ENCODE results near the gene MYLK. TPM values are rescaled to one million over a fixed set of nuclear protein-coding genes. Genes with fewer than 3 reads are reported as not detected.

Gene MYLK
- total RNA-seq, 2 donors from 2014 or later = 99.0 to 240 TPM

DNA sequence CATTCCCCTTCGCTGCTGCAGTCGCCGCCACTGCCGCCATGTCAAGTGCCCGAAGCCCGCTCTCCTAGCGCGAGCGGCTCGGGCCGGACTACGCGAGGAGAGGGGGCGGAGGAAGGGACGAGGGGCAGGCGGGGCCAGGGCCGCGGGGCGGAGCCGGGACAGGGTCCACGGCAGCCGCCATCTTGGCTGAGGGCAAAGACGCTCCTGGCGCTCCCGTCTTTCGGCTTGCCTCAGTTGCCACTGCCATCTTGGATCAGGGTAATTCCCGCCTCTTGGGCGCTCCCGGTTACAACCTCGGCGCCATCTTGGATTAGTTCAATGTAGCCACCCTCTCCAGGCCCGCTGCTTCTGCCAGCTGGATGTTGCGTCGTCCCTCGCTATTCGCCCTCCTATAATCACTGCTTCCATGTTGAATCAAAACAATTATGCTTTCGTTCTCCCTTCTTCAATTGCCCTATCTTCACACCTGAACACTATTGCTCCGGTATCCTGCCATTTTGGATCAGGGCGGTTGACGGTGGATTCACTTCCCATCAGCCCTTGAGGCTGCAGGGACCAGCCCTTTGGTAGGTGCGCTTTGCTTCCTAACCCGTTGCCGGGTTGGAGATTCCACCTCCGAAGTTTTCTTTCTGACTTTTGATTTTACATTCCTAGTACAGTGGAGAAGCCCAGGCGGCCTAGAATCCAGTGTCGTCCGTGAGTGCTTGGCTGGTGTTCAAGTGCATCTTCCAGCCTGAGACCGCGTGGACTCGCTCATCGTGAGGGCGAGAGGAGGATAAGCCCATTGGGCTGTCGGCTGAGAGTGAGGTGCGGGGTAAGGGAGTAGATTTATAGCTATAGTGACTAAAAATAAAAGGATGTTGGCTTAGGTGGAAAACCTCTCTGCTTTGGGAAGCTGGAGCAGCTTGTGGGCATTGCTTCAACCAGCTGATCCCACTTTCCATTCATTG, 298.9 kb downstream of the MYLK start, which contains the start of gene HACD2:
HACD2 (minus strand) TSS at position 66 of the 950 bp plus-strand sequence; CDS start at position 40, 26 bp downstream.
- intact Hi-C loops (cut with DNase I, micrococcal nuclease) = no loop called here
- peak; percentile 97 for DNase-seq
- ATAC-seq = peak; percentile 89

DNA sequence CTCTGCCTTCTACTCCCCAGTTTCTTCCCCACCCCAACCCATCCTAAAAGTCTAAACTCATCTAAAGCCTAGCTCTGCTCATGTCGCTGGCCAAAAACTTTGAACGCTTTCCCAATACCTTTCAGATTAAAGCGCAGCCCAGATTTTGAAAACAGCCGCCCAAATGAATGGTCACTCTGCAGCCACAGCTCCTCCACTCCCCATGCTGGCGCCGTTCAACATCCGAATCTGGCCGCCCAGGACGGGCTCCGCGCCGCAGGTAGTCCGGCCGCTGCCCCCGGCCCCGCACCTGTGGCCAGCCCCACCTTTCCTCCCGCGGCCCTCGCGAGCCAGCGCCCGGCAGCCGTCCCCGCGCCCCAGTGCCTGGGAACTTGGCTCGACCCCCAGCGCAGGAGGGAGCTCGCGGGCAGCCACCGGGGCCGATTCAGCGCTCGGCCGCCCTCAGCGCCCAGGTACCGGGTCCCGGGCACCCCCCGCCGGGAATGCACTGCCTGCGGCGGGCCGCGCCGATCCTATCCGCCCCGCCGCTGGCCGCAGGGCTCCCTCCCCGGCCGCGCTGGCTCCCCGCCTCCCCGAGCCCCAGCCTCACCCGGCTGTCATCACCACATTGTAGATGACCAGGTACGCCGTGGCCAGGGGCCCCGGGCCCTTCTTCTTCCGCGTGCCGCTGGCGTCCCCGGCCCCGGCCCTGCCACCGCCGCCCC, 299.7 kb downstream of the MYLK start:
- ATAC-seq = peak; percentile 46
- DNase-seq = peak; percentile 38 to 71
- intact Hi-C loops (cut with DNase I, micrococcal nuclease) = no loop called here

- intact Hi-C loops (cut with DNase I, micrococcal nuclease) = no loop called here
- ATAC-seq = no peak
- no peak for DNase-seq
Observed at GRCh38 chr3:123583561-123583960, 300.6 kb downstream of the MYLK start.

- ATAC-seq (peak; percentile 19), DNase-seq (no peak)
- intact Hi-C loops (cut with DNase I, micrococcal nuclease) = no loop called here
Observed at GRCh38 chr3:123582315-123582714, 301.8 kb downstream of the MYLK start.

DNA sequence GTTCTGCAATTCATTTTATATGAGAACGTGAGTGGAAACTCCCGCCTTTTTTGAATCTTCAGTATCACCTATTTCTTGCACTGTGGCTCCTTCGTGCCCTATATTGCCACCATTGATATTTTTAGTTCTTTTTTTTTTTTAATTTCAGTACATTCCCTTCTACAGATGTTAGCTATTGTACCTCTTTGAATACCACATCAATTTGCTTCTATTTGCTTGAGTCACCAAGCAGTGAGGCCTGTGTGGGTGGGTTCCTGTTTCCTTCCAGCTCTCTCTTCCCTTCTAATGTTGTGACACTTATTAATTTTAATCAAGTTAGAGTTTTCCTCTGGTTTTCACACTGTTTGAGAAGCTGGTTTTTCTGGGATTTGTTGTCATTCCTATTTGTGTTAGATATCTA, 308.0 kb downstream of the MYLK start:
- ATAC-seq = no peak
- intact Hi-C loops (cut with DNase I, micrococcal nuclease) = no loop called here
- DNase-seq = no peak

- intact Hi-C loops (cut with DNase I, micrococcal nuclease) = no loop called here
- ATAC-seq = no peak
- no peak for DNase-seq
Observed at GRCh38 chr3:123571973-123572365, 312.2 kb downstream of the MYLK start.

GRCh38 chr3:123571264-123571972, 312.7 kb downstream of the MYLK start:
- intact Hi-C loops (cut with DNase I, micrococcal nuclease) = no loop called here

DNA sequence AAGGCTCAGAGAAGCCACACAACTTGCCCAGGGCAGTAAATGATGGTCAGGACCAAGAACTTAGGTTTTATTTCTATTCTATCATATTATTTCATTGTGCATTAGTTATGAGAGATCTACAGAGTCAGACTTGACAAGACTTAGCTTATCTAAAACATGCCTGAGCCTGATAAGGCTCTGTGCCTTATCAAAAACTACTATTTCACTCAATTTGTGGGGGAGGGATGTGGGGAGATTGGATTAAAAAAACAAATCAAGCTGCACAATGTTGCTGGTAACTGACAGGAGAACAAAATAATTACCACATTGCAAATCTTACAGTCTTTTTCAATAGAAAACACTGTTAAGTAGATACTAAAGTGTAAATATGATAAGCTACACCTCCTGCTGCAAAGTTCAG, 315.3 kb downstream of the MYLK start:
- ATAC-seq = no peak
- intact Hi-C loops (cut with DNase I, micrococcal nuclease) = no loop called here
- DNase-seq = no peak

More at GRCh38 chr3:123571264-123571972, 312.7 kb downstream of the MYLK start:
- ATAC-seq (no peak), DNase-seq (no peak)

GRCh38 chr3:123568034-123568433, 316.1 kb downstream of the MYLK start:
- no peak for DNase-seq
- intact Hi-C loops (cut with DNase I, micrococcal nuclease) = no loop called here
- no peak for ATAC-seq

- no peak for ATAC-seq
- intact Hi-C loops (cut with DNase I, micrococcal nuclease) = no loop called here
- no peak for DNase-seq
Observed at GRCh38 chr3:123564056-123564455, 320.1 kb downstream of the MYLK start.

DNA sequence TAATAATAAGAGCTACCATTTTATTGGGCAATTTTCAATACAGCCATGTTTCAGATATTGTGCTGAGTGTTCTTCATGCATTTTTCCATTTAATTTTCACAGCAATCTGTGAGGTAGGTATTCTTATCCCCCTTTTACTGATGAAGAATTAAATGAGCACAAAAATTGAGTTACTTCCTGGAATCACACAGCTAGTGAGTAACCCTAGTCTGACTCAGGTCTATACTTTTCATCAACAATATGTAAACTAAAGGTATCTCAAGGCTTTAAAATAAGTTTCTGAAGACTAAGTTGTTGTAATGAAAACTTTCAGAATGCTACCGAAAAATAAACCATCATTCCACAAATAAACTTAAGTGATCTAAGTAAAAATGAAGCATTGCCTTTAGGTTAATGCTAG, 321.6 kb downstream of the MYLK start:
- DNase-seq = no peak
- ATAC-seq = no peak
- intact Hi-C loops (cut with DNase I, micrococcal nuclease) = no loop called here

DNA sequence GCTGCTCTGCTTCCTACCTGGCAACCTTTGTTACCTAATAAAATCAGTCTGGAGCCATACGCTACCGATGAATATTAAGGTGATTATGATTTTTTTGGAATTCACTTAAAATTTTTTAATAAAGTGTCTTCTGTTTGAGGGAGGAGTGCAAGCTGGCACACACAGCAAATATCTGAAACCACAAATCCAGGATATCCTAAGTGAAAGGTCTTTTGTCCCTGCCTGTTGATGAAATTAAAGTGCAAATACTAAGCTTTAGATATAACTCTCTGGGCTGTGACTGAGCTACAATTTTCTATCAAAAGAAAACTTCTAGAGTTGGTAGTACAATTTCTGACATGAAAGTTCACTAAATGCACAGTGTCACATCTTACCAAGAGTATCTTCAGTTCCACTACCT, 322.9 kb downstream of the MYLK start:
- DNase-seq = no peak
- ATAC-seq = no peak
- intact Hi-C loops (cut with DNase I, micrococcal nuclease) = no loop called here

Other genes with a start within 250 kb of the MYLK start
- 10 to 100 TPM; 63.6 to 73.7 TPM for gene CCDC14, start 76.9 kb upstream of the MYLK start, total RNA-seq
- gene ROPN1, start 107.8 kb upstream of the MYLK start, total RNA-seq = 1 to 10 TPM; 2.0 to 3.2 TPM
- gene KALRN, start 149.0 kb upstream of the MYLK start, total RNA-seq = 10 to 100 TPM; 64.7 to 74.3 TPM